HEK293 (cell line): ENCODE results near the gene ORM2.

Experiments used
- CTCF ChIA-PET: fragments of 350-600 bp; formaldehyde crosslinking; extraction: SDS; loops from one replicate; lab custom pipeline; 2021; ENCODE audit warnings: antibody characterized with exemption; lab: Yijun Ruan, JAX
- POLR2A ChIA-PET: fragments of 300-600 bp; formaldehyde crosslinking; extraction: SDS; loops from one replicate; lab custom pipeline; 2020; ENCODE audit warnings: antibody characterized with exemption, inconsistent platforms; lab: Yijun Ruan, JAX
- H3K27ac ChIP-seq: fragments of 200-500 bp; sonication (Bioruptor generic); 2 replicates; pipeline ENCODE4 v1.5.1; 2014; ENCODE audit warnings: low read depth, low read length, control low read depth, inconsistent platforms; ENCODE audit errors: extremely low read depth
- H3K36me3 ChIP-seq, 2 experiments: fragments of 200-500 bp in 1 of 2; sonication (Bioruptor generic) in 1 of 2; 1 replicate in 1 of 2; 2 replicates in 1 of 2; pipeline ENCODE4 v1.5.1; 2014 to 2017; ENCODE audit warnings: inconsistent platforms in 2 of 2, low read length in 2 of 2; ENCODE audit not compliant: control insufficient read depth in 2 of 2, insufficient read depth in 1 of 2
- H3K4me1 ChIP-seq: fragments of 200-500 bp; sonication (Bioruptor generic); 2 replicates; pipeline ENCODE4 v1.5.1; 2014; ENCODE audit warnings: mild to moderate bottlenecking, low read length, inconsistent platforms; ENCODE audit not compliant: control insufficient read depth, insufficient read depth
- H3K4me3 ChIP-seq: 2 replicates; pipeline ENCODE4 v1.5.1; 2011; ENCODE audit warnings: low read depth, mild to moderate bottlenecking, control low read depth, low read length, moderate library complexity
- H3K9me3 ChIP-seq: fragments of 200-500 bp; sonication (Bioruptor generic); 2 replicates; pipeline ENCODE4 v1.5.1; 2014; ENCODE audit warnings: low read depth, low read length, inconsistent platforms; ENCODE audit not compliant: control insufficient read depth, insufficient read depth
- CTCF ChIP-seq: fragments of 450-650 bp; formaldehyde crosslinking; IDR thresholded peaks from 2 replicates; pipeline ENCODE4 v1.5.1; 2016; ENCODE audit warnings: missing biosample characterization, missing genetic modification characterization
- FEZF1 ChIP-seq: fragments of 450-650 bp; formaldehyde crosslinking; IDR thresholded peaks from 2 replicates; pipeline ENCODE4 v1.5.1; 2016; ENCODE audit warnings: missing biosample characterization, missing genetic modification characterization
- GLIS2 ChIP-seq: fragments of 450-650 bp; formaldehyde crosslinking; IDR thresholded peaks from 2 replicates; pipeline ENCODE4 v1.5.1; 2016; ENCODE audit warnings: missing biosample characterization, missing genetic modification characterization
- HOXA7 ChIP-seq: sonication (generic); formaldehyde crosslinking; IDR thresholded peaks from 2 replicates; pipeline ENCODE4 v1.8.1; 2022; ENCODE audit warnings: missing genetic modification reagents, borderline replicate concordance
- KLF16 ChIP-seq: fragments of 450-650 bp; formaldehyde crosslinking; IDR thresholded peaks from 2 replicates; pipeline ENCODE4 v1.5.1; 2017; ENCODE audit warnings: missing biosample characterization, missing genetic modification characterization
- MZF1 ChIP-seq: fragments of 450-650 bp; formaldehyde crosslinking; IDR thresholded peaks from 2 replicates; pipeline ENCODE4 v1.5.1; 2017; ENCODE audit warnings: missing biosample characterization, missing genetic modification characterization, borderline replicate concordance
- OVOL3 ChIP-seq: fragments of 450-650 bp; formaldehyde crosslinking; IDR thresholded peaks from 2 replicates; pipeline ENCODE4 v1.5.1; 2016; ENCODE audit warnings: missing biosample characterization, missing genetic modification characterization
- RBAK ChIP-seq: fragments of 450-650 bp; formaldehyde crosslinking; IDR thresholded peaks from 2 replicates; pipeline ENCODE4 v1.5.1; 2016; ENCODE audit warnings: missing biosample characterization, missing genetic modification characterization
- ZBTB1 ChIP-seq: fragments of 450-650 bp; formaldehyde crosslinking; IDR thresholded peaks from 2 replicates; pipeline ENCODE4 v1.5.1; 2016; ENCODE audit warnings: missing biosample characterization, missing genetic modification characterization
- ZBTB20 ChIP-seq: fragments of 450-650 bp; formaldehyde crosslinking; IDR thresholded peaks from 2 replicates; pipeline ENCODE4 v1.5.1; 2016; ENCODE audit warnings: missing biosample characterization, missing genetic modification characterization
- ZFP3 ChIP-seq: fragments of 450-650 bp; formaldehyde crosslinking; IDR thresholded peaks from 2 replicates; pipeline ENCODE4 v1.5.1; 2016; ENCODE audit warnings: low read depth, missing biosample characterization, missing genetic modification characterization
- ZNF121 ChIP-seq: fragments of 450-650 bp; formaldehyde crosslinking; IDR thresholded peaks from 2 replicates; pipeline ENCODE4 v1.5.1; 2016; ENCODE audit warnings: missing biosample characterization, missing genetic modification characterization
- ZNF132 ChIP-seq: fragments of 450-650 bp; formaldehyde crosslinking; IDR thresholded peaks from 2 replicates; pipeline ENCODE4 v1.5.1; 2017; ENCODE audit warnings: missing biosample characterization, missing genetic modification characterization, borderline replicate concordance
- ZNF140 ChIP-seq: fragments of 450-650 bp; formaldehyde crosslinking; IDR thresholded peaks from 2 replicates; pipeline ENCODE4 v1.5.1; 2016; ENCODE audit warnings: missing biosample characterization, missing genetic modification characterization
- ZNF157 ChIP-seq: fragments of 450-650 bp; formaldehyde crosslinking; IDR thresholded peaks from 2 replicates; pipeline ENCODE4 v1.5.1; 2016; ENCODE audit warnings: missing biosample characterization, missing genetic modification characterization
- ZNF302 ChIP-seq: fragments of 450-650 bp; formaldehyde crosslinking; IDR thresholded peaks from 2 replicates; pipeline ENCODE4 v1.5.1; 2016; ENCODE audit warnings: missing biosample characterization, missing genetic modification characterization, low read depth
- ZNF449 ChIP-seq: fragments of 450-650 bp; formaldehyde crosslinking; IDR thresholded peaks from 2 replicates; pipeline ENCODE4 v1.5.1; 2017; ENCODE audit warnings: missing biosample characterization, mild to moderate bottlenecking, missing genetic modification characterization, moderate library complexity
- ZNF510 ChIP-seq: fragments of 450-650 bp; formaldehyde crosslinking; IDR thresholded peaks from 2 replicates; pipeline ENCODE4 v1.5.1; 2018; ENCODE audit warnings: mild to moderate bottlenecking, missing genetic modification characterization, missing biosample characterization; ENCODE audit not compliant: insufficient replicate concordance
- ZNF544 ChIP-seq: fragments of 450-650 bp; formaldehyde crosslinking; IDR thresholded peaks from 2 replicates; pipeline ENCODE4 v1.5.0; 2017; ENCODE audit warnings: missing biosample characterization, missing genetic modification characterization
- ZNF555 ChIP-seq: fragments of 450-650 bp; formaldehyde crosslinking; conservative IDR thresholded peaks from 2 replicates; pipeline ENCODE4 v1.5.1; 2017; ENCODE audit warnings: missing biosample characterization, mild to moderate bottlenecking, missing genetic modification characterization, inconsistent platforms
- ZNF580 ChIP-seq: fragments of 450-650 bp; formaldehyde crosslinking; IDR thresholded peaks from 2 replicates; pipeline ENCODE4 v1.5.1; 2016; ENCODE audit warnings: missing biosample characterization, missing genetic modification characterization
- ZNF654 ChIP-seq: fragments of 450-650 bp; formaldehyde crosslinking; IDR thresholded peaks from 2 replicates; pipeline ENCODE4 v1.5.1; 2016; ENCODE audit warnings: low read depth, missing biosample characterization, missing genetic modification characterization
- ZNF658 ChIP-seq: fragments of 450-650 bp; formaldehyde crosslinking; IDR thresholded peaks from 2 replicates; pipeline ENCODE4; 2016; ENCODE audit warnings: missing biosample characterization, missing genetic modification characterization
- ZNF843 ChIP-seq: fragments of 450-650 bp; formaldehyde crosslinking; IDR thresholded peaks from 2 replicates; pipeline ENCODE4 v1.5.1; 2016; ENCODE audit warnings: missing biosample characterization, missing genetic modification characterization
- TF ChIP-seq, protein P1 (sequence below): fragments of 450-650 bp; formaldehyde crosslinking; IDR thresholded peaks from 2 replicates; pipeline ENCODE4 v1.5.1; 2017; ENCODE audit warnings: missing biosample characterization, missing genetic modification characterization
- TF ChIP-seq, protein P2 (sequence below): IDR thresholded peaks from 2 replicates; pipeline ENCODE4 v1.6.1; 2011; ENCODE audit warnings: mild to moderate bottlenecking, low read depth, low read length, borderline replicate concordance

The ORM2 gene

GRCh38 chr9:114339130-114339908 is 9.7 kb downstream of the ORM2 start:
- Histone ChIP-seq H3K9me3 (no peaks in the 10 kb centered on the region), H3K4me1 (no peaks in the 10 kb centered on the region), H3K36me3 (no peaks in the 10 kb centered on the region), H3K27ac (no peak overlapping the region), H3K4me3 (no peak overlapping the region)
- TF ChIP-seq ZNF654 (tag by site-specific recombination) (peak; percentile 76), ZNF843 (no peak), CTCF (tag by site-specific recombination) (peak; percentile 49), ZNF121 (tag by site-specific recombination) (0 out of 2 replicates have a peak, but pooled peaks have one; percentile 15), ZBTB1 (tag by site-specific recombination) (no peak), FEZF1 (no peak), ZNF544 (no peak), GLIS2 (no peak)
- TF ChIP-seq, protein P1, sequence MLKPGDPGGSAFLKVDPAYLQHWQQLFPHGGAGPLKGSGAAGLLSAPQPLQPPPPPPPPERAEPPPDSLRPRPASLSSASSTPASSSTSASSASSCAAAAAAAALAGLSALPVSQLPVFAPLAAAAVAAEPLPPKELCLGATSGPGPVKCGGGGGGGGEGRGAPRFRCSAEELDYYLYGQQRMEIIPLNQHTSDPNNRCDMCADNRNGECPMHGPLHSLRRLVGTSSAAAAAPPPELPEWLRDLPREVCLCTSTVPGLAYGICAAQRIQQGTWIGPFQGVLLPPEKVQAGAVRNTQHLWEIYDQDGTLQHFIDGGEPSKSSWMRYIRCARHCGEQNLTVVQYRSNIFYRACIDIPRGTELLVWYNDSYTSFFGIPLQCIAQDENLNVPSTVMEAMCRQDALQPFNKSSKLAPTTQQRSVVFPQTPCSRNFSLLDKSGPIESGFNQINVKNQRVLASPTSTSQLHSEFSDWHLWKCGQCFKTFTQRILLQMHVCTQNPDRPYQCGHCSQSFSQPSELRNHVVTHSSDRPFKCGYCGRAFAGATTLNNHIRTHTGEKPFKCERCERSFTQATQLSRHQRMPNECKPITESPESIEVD (tag by site-specific recombination), result no peak
- ChIA-PET CTCF (interaction anchor here (0.6 to 2.8 kb wide), 20 partner anchors 10 to 1293 kb away, joined by 3 to 20 read pairs (median 3); no protein-coding TSS in a partner anchor), POLR2A (interaction anchor here (0.6 kb wide), 2 partner anchors 65 to 146 kb away, joined by 3 read pairs; no protein-coding TSS in a partner anchor)

- CTCF ChIA-PET, result interaction anchor here (0.6 to 1.0 kb wide), 4 partner anchors 64 to 312 kb away, joined by 3 to 4 read pairs (median 4); no protein-coding TSS in a partner anchor
- no peak overlapping the region for H3K27ac ChIP-seq
- TF ChIP-seq OVOL3 (no peak), ZNF510 (tag by site-specific recombination) (no peak), KLF16 (tag by site-specific recombination) (no peak), ZNF140 (no peak), ZNF449 (no peak), RBAK (tag by site-specific recombination) (no peak), ZNF157 (tag by site-specific recombination) (no peak), ZNF658 (tag by site-specific recombination) (no peak), ZNF302 (no peak), ZNF580 (tag by site-specific recombination) (no peak), ZNF555 (no peak), ZNF132 (tag by site-specific recombination) (no peak), MZF1 (tag by site-specific recombination) (no peak), ZBTB20 (no peak), ZFP3 (tag by site-specific recombination) (no peak), HOXA7 (CRISPR knock-in tag) (no peak)
- TF ChIP-seq, protein P2, sequence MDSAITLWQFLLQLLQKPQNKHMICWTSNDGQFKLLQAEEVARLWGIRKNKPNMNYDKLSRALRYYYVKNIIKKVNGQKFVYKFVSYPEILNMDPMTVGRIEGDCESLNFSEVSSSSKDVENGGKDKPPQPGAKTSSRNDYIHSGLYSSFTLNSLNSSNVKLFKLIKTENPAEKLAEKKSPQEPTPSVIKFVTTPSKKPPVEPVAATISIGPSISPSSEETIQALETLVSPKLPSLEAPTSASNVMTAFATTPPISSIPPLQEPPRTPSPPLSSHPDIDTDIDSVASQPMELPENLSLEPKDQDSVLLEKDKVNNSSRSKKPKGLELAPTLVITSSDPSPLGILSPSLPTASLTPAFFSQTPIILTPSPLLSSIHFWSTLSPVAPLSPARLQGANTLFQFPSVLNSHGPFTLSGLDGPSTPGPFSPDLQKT, result no peak
Measured at GRCh38 chr9:114341152-114341830, 11.6 kb downstream of the ORM2 start.

More at GRCh38 chr9:114341152-114341830, 11.6 kb downstream of the ORM2 start:
- Histone ChIP-seq H3K9me3 (no peaks in the 10 kb centered on the region), H3K4me3 (no peak overlapping the region), H3K4me1 (no peaks in the 10 kb centered on the region), H3K36me3 (no peaks in the 10 kb centered on the region)
- POLR2A ChIA-PET, result no interaction called here
